ENCODE data around the gene TUBA1A. TPM values are rescaled to one million over a fixed set of nuclear protein-coding genes. Genes with fewer than 3 reads are reported as not detected.
"Not testable (repeated sequence)": the region's sequence is repeated elsewhere in the genome, so short reads cannot be mapped to it uniquely, and the experiment has no call there.

TUBA1A gene
- total RNA-seq, 1 donor from 2014 or later: 1,025 TPM

DNA sequence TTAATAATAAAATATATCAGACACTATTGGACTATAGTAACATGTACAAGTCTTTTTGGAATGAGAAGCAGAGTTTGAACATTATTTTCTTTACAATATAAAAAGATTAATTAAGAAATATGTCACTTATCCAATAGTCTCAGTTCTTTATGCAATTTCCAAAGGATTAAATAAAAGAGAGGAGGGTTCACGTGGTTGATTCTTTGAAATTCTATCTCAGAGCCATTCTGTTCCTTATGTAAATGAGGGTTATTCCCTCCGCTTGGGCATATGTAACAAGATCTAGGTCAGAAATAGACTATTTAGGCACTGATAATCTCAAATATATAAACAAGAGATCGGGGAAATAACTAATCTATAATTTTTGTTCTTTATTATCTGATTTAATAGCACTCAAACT is 2.1 kb upstream of the TUBA1A start:
- TF ChIP-seq, protein P1, sequence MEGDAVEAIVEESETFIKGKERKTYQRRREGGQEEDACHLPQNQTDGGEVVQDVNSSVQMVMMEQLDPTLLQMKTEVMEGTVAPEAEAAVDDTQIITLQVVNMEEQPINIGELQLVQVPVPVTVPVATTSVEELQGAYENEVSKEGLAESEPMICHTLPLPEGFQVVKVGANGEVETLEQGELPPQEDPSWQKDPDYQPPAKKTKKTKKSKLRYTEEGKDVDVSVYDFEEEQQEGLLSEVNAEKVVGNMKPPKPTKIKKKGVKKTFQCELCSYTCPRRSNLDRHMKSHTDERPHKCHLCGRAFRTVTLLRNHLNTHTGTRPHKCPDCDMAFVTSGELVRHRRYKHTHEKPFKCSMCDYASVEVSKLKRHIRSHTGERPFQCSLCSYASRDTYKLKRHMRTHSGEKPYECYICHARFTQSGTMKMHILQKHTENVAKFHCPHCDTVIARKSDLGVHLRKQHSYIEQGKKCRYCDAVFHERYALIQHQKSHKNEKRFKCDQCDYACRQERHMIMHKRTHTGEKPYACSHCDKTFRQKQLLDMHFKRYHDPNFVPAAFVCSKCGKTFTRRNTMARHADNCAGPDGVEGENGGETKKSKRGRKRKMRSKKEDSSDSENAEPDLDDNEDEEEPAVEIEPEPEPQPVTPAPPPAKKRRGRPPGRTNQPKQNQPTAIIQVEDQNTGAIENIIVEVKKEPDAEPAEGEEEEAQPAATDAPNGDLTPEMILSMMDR (conservative IDR thresholded peaks at IDR 0.05; ENCODE audit: low read depth, low read length): no peak
- no peak for DNase-seq (ENCODE audit: low read depth)
- H3K4me3 ChIP-seq (ENCODE audit: low read depth, low read length): no peak overlapping the region

DNA sequence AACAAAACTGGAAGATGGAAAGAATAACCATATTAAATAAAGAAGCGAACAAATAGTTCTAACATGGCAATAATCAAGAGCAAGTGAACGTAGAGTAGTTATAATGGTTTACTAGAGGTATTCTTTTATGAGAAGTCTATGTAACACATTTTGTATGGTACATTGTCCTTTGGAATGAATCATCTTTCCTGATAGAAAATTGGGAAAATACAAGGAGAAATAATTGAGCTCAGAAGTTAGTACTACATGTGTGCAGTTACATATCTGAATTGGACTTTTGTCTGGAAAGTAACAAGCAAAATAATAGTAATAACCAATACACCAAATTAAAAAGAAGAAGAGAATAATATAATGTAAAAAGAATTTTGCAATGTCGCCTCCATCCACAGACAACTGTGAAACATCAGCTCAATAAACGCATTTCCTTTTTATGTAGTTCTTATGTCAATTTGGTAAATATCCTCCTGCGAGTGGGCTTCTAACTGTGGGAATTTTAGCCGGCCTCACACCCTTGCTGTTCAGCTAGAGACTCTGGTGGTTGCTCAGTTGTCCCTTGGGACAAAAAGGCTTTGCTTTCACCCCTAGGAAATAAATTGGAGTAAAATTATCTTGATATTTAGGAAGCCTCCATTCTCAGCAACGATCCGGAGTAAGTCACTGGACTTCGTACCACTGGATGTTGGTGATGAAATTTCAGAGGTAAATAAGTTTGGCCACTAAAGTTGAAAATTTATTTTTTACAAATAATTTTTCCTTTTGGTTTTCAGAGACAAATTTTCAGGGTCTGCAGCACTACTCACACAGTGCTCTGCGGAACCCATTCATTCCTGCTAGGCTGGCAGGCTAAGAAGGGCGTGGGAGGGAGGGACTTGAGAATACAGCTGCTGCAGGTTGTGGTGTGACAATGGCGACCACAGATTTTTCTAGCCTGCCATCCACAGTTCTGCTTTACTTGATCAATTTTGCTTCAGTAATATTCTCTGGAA is 1.1 kb upstream of the TUBA1A start:
- no peak for DNase-seq (ENCODE audit: low read depth)
- peak overlapping the region; percentile 87 for H3K4me3 ChIP-seq (ENCODE audit: low read depth, low read length)
- TF ChIP-seq, protein P1 (conservative IDR thresholded peaks at IDR 0.05; ENCODE audit: low read depth, low read length): no peak

DNA sequence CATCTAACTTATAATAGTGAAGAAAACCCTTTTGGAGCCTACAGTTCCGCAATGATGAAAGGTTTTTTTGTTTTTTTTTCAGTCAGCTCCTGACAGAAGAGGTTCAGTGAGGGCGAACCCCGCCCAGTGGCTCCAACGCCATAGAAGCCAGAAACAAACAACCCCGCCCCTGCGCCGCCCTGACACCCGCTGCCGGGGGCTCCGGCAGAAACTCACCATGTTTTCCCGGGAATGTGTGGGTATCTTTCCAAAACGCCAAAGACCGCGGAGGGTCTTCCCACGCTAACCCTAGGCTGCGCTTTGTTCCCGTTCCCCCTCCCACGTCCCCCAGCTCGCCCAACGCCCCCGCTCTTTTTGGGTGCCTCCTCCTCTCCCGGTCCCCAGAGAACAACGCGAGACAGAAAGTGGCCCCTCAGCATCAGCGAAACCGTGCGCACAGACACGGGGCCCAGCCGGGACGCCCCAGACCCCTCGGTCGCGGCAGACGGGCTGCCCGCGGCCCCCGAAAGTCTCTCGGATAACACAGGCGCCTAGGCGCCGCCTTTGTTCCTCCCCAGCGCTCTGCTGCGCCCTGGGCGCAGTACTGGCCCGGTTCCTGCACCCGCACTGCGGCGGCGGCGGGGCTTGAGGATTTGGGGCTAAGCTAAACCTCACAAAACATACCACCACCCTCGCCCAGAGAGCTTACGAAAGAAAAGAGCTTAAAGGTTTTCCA is 522 bp downstream of the TUBA1A start:
- peak overlapping the region; percentile 87 for H3K4me3 ChIP-seq (ENCODE audit: low read depth, low read length)
- DNase-seq (ENCODE audit: low read depth): peak; percentile 25
- TF ChIP-seq, protein P1 (conservative IDR thresholded peaks at IDR 0.05; ENCODE audit: low read depth, low read length): no peak

DNA sequence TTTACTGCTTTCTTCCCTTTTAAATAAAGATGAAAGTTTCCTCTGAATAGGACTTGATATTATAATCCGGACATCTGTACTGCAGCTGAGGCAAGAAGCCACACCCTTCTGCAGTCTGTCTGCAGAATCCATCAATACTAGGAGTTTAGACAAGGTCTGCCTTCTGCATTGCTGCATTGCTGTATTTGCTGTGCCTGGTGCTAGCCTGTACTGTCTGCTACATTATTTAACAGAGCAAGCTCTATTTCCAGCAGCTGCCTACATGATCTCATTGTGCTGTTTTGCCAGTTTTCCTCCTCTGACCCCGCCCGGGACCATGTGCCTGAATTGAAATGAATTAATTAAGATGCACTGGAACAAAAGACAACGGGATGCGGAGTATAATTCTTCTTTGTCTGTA is 1.7 kb downstream of the TUBA1A start:
- DNase-seq (ENCODE audit: low read depth): no peak
- TF ChIP-seq, protein P1 (conservative IDR thresholded peaks at IDR 0.05; ENCODE audit: low read depth, low read length): no peak
- H3K4me3 ChIP-seq (ENCODE audit: low read depth, low read length): peak overlapping the region; percentile 87

DNA sequence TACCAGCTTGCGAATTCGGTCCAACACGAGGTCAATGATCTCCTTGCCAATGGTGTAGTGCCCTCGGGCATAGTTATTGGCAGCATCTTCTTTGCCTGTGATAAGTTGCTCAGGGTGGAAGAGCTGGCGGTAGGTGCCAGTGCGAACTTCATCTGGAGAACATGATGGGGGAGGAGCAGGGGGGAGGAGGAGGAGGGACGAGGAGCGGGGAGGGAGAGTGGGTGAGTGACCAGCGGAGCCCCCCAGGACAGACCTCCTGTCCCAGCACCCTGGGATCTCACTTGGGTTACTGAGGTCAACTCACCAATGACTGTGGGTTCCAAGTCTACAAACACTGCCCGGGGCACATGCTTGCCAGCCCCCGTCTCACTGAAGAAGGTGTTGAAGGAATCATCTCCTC is 2.6 kb downstream of the TUBA1A start:
- DNase-seq (ENCODE audit: low read depth): not testable (repeated sequence)
- H3K4me3 ChIP-seq (ENCODE audit: low read depth, low read length): peak overlapping the region; percentile 87

DNA sequence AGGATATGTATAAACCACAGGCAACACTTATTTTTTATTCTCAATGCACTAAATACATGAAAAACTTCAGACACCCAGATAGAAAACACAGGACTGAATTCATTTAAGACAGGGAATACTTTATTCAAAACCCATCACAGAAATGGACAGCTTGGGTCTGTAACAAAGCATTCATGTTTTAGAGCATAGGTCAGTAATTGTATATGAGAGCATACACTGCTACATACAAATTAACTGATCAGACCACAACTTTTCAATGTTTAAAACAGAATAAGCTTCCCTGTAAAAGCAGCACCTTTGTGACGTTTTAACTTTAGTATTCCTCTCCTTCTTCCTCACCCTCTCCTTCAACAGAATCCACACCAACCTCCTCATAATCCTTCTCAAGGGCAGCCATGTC is 4.2 kb downstream of the TUBA1A start:
- H3K4me3 ChIP-seq (ENCODE audit: low read depth, low read length); DNase-seq (ENCODE audit: low read depth): not testable (repeated sequence)

DNA sequence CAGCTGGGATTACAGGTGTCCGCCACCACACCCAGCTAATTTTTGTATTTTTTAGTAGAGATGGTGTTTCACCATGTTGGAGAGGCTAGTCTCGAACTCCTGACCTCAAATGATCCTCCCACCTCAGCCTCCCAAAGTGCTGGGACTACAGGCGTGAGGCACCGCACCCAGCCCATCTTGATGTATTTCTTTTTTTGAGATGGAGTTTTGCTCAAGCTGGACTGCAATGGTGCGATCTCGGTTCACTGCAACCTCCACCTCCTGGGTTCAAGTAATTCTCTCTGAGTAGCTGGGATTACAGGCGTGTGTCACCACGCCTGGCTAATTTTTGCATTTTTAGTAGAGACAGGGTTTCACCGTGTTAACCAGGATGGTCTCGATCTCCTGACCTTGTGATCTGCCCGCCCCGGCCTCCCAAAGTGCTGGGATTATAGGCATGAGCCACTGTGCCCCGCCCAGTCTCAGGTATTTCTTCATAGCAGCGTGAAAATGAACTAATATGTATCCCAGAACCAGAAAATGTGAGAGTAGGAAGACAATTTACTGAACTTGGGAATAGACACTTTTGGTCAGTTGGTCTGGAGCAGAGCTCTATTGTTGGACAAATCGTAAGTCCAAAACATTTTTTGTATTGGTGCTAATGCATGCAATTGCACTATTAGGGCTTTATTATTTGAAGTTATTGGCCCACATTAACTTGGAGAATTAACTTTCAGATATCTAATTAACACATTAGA is 5.5 kb downstream of the TUBA1A start:
- H3K4me3 ChIP-seq (ENCODE audit: low read depth, low read length); DNase-seq (ENCODE audit: low read depth): not testable (repeated sequence)

DNA sequence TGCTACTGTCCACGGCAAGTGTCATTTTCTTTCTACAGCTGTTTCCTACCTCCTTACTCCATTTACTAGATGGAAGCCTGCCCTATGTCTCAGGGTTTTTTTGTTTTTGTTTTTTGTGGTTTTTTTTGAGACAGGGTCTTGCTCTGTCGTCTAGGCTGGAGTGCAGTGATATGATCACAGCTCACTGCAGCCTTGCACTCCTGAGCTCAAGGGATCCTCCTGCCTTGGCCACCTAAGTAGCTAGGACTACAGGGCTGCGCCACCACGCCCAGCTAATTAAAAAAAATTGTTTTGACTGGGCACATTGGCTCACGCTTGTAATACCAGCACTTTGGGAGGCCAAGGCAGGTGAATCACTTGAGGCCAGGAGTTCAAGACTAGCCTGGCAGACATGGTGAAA is 14.7 kb downstream of the TUBA1A start:
- TF ChIP-seq, protein P1 (conservative IDR thresholded peaks at IDR 0.05; ENCODE audit: low read depth, low read length): no peak
- no peak for DNase-seq (ENCODE audit: low read depth)
- H3K4me3 ChIP-seq (ENCODE audit: low read depth, low read length): no peak overlapping the region

Measured in epithelial cell of proximal tubule (primary cell).